HG03280 (cell line): ENCODE results near the gene RAPSN.
"Not testable (repeated sequence)": the region's sequence is repeated elsewhere in the genome, so short reads cannot be mapped to it uniquely, and the experiment has no call there.

ENCODE experiments used
- ATAC-seq: cut with Tn5 transposase; IDR thresholded peaks from one replicate; pipeline ENCODE4 v1.9.1; 2021; ENCODE audit warnings: mild to moderate bottlenecking, moderate library complexity; ENCODE audit not compliant: unreplicated experiment

The RAPSN gene

GRCh38 chr11:47466701-47467250, 17.8 kb upstream of the RAPSN start:
- no peak for ATAC-seq

GRCh38 chr11:47466201-47466600, 17.3 kb upstream of the RAPSN start:
- no peak for ATAC-seq

GRCh38 chr11:47464483-47464882, 15.5 kb upstream of the RAPSN start:
- ATAC-seq = no peak

- no peak for ATAC-seq
These were observed 12.9 kb upstream of the RAPSN start for GRCh38 chr11:47461876-47462275.

GRCh38 chr11:47460571-47461235, 11.8 kb upstream of the RAPSN start:
- no peak for ATAC-seq

- ATAC-seq = not testable (repeated sequence)
These were observed 5.3 kb upstream of the RAPSN start for GRCh38 chr11:47454258-47454671.

GRCh38 chr11:47453365-47453764, 4.4 kb upstream of the RAPSN start:
- no peak for ATAC-seq

GRCh38 chr11:47451990-47452389, 3.1 kb upstream of the RAPSN start:
- no peak for ATAC-seq

- ATAC-seq = no peak
These were observed 2.5 kb upstream of the RAPSN start for GRCh38 chr11:47451436-47451835.

- ATAC-seq = no peak
These were observed 605 bp upstream of the RAPSN start for GRCh38 chr11:47449541-47449940.

GRCh38 chr11:47447906-47448305, 1.0 kb downstream of the RAPSN start:
- no peak for ATAC-seq

GRCh38 chr11:47446833-47447232, 2.1 kb downstream of the RAPSN start:
- no peak for ATAC-seq

- ATAC-seq = no peak
These were observed 3.1 kb downstream of the RAPSN start for GRCh38 chr11:47445840-47446239.

GRCh38 chr11:47443817-47444216, 5.1 kb downstream of the RAPSN start:
- no peak for ATAC-seq

GRCh38 chr11:47443028-47443700, 5.8 kb downstream of the RAPSN start:
- no peak for ATAC-seq

- ATAC-seq = no peak
These were observed 6.4 kb downstream of the RAPSN start for GRCh38 chr11:47442514-47442913.

GRCh38 chr11:47441421-47441820, 7.5 kb downstream of the RAPSN start:
- no peak for ATAC-seq

- ATAC-seq = no peak
These were observed 8.9 kb downstream of the RAPSN start for GRCh38 chr11:47440054-47440476.

- ATAC-seq = no peak
These were observed 10.2 kb downstream of the RAPSN start for GRCh38 chr11:47438721-47439120.

GRCh38 chr11:47437746-47438418, 11.1 kb downstream of the RAPSN start:
- ATAC-seq = no peak

GRCh38 chr11:47437218-47437745, 11.7 kb downstream of the RAPSN start:
- no peak for ATAC-seq

GRCh38 chr11:47436726-47437125, 12.2 kb downstream of the RAPSN start:
- no peak for ATAC-seq
